HG02885 (cell line): ENCODE data around the gene FCHSD1.

Experiments used
- ATAC-seq: cut with Tn5 transposase; IDR thresholded peaks from one replicate; pipeline ENCODE4 v1.9.1; 2021; ENCODE audit warnings: mild to moderate bottlenecking; ENCODE audit not compliant: unreplicated experiment, poor library complexity

FCHSD1 gene

DNA sequence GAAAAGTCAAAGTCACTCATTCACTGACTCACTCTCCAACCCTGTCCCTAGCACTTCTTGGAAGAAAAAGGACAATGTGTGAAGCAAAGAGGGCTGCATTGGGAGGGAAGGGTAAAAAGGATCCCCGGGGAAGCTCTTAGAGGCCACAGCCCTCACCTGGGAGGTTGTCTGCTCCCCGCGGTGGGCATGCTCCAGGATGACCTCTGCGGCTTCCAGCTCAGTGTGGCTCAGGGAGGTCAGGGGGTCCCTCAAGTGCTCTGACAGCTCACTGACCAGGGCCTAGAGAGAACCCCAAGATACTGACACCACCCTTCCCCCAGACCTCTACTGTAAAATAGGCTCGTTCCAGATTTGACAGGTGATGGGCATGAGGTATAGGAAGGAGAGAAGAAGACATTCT, 4.0 kb downstream of the FCHSD1 start:
- no peak for ATAC-seq

DNA sequence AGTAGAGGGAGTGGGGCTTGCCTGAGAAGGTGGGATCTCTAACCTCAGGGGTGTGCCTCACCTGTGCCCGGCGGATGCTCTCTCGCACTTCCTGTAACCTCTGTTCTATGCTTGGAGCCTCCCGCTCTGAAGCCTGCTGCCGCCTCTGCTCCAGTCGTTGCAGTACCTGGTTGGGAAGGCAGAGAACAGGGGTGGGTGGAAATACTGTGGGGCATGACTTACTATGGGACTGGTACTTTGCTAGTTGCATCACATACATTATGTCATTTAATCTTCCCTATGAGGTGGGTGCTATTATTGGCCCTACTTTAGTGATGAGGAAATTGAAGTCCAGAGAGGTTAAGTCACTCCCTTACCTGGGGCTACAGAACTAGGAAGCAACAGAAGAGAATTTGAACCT, 5.2 kb downstream of the FCHSD1 start:
- ATAC-seq: no peak

DNA sequence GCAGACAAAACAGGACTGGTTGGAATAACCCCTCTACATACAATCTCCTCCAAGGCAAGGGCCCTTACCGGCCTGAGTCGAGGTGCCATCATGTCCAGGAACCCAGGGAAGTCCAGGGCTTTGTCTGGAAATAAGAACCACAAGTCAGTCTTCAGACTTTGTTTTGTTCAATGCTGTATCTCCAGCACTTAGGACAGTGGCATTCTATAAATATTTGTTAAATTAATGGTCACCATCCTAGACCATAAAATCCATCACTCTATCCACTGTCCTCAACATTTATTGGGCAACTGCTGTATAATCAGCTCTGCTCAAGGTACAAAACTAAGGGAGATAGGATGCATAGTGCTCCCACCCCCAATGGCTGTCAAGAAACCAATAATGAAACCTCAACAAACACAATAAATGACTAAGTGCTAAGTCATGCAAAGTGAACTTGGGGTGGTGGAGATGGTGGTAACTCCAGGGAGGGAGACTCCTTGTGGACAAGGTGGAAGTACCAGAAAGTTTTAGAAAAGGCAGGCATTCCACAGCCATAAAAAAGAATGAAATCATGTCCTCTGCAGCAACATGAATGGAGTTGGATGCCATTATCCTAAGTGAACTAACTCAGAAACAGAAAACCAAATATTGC, 9.5 kb downstream of the FCHSD1 start:
- ATAC-seq: peak; percentile 49

DNA sequence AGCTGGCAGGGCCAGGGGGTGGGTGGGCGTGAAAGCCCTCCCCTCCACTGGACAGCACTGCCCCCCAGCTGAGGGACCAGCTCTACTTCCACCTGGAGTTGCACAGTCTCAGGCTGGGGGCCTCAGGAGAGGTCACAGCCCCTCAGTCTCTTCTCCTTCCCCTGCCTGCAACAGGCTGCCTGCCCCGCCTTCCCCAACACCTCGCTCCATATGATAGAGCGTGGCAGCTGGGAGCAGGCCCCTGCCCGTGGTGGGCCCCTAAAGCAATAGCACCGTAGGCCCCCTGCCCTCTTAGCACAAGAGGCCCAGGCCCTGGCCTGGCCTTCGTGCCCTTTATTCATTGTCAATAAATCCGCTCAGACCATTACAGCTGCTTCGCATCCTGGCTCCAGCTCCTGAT, 10.5 kb downstream of the FCHSD1 start:
- no peak for ATAC-seq

DNA sequence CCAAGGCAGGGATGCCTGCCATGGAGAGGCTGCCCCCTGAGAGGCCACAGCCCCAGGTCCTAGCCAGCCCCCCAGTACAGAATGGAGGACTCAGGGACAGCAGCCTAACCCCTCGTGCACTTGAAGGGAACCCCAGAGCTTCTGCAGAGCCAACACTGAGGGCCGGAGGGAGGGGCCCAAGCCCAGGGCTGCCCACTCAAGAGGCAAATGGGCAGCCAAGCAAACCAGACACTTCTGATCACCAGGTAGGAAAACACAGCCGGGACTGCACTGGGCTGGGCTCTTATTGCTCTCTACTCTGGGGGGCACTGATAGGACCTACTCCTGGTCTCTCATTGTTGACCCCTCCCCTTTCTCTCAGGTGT, 11.2 kb downstream of the FCHSD1 start:
- no peak for ATAC-seq

DNA sequence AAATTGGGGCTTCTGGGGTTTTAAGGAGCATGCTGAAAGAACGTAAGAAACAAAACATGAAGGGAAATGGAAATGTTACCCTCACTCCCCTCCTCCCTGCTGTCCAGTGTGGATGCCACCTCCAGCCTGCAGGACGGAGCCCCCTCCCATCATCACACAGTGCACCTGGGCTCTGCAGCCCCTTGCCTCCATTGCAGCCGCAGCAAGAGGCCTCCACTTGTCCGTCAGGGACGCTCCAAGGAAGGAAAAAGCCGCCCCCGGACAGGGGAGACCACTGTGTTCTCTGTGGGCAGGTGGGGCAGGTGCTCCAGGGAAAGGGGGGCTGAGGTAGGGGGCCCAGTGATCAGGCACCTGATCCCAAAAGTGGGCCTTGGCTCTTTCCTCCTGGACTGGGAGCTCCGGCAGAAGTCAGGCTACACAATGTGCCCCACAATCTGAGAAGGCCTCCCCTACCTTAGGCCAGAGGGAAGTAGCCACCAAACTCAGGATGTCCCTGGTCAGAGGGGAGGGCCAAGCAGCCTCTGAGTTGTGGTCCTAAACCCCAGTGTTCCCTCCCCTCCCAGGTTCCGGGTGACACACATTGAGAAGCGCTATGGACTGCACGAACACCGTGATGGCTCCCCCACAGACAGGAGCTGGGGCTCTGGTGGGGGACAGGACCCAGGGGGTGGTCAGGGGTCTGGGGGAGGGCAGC, 11.7 kb downstream of the FCHSD1 start:
- ATAC-seq: no peak

DNA sequence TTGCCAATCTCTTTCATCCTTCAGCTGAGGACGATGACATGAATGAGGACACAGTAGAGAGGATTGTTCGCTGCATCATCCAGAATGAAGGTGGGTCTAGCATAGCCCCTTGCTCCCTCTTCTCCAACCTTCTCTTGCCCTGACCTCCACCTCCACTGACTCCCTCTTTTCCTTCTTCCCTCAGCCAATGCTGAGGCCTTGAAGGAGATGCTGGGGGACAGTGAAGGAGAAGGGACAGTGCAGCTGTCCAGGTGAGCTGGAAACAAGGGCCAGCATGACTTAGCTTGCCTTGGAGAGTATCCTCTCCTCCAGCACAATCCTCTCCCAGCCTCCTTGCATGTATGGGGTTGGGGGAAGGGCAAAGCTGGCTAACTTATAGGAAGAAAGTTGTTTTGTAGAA, 12.4 kb downstream of the FCHSD1 start:
- ATAC-seq: no peak

DNA sequence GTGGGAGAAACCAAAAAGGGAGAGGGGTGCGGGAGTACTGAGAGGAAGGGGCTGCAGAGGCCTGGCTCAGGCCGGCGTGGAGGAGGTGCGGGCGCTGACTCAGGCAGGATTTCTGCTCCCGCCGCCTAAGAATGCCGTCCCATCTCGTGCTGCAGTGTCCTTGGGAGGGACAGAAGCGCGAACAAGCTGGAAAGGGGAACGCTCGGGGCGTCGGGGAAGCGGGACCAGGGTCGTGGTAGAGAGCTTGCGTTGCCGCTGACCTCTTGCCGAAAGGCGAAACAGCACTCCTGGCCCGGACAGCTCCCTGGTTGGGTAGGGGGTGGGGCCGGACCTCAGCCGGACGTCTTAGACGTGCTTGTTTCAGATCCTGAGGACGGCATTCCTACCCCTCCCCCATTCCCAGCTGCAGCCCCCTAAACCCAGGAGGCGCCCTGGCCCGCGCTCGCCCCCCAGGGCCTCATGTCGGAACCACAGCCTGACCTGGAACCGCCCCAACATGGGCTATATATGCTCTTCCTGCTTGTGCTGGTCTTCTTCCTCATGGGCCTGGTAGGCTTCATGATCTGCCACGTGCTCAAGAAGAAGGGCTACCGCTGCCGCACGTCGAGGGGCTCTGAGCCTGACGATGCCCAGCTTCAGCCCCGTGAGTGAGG, 13.3 kb downstream of the FCHSD1 start:
- peak; percentile 34 for ATAC-seq

DNA sequence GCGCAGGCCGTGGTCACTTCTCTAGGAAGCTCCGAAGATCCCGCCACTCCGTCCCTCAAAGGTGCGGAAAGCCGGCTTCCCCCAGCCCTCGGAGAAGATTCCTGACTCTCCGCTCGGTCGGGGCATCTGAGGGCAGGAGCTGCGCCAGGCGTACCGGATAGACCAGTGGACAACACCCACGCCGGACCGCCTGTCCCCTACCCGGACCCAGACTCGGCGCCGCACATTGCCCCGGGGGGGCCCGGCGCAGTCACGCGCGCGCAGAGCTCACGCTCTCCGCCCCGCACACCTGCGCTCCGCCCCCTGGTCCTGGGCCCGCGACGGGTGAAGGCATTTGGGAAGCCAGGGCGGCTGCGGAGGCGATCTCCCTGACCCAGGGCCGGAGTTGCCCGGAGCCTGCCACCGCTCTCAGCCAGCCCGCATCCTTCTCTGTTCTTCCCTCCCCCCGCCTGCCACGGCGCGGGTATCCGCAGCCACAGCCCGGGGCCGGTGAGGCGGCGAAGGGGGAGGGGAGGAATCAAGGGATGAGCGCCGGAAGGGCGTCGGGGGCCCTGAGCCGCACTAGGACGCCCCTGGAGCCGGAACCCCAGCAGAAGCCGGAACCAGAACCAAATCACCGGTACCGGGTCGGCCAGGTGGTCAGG, 14.0 kb downstream of the FCHSD1 start:
- peak; percentile 22 for ATAC-seq

DNA sequence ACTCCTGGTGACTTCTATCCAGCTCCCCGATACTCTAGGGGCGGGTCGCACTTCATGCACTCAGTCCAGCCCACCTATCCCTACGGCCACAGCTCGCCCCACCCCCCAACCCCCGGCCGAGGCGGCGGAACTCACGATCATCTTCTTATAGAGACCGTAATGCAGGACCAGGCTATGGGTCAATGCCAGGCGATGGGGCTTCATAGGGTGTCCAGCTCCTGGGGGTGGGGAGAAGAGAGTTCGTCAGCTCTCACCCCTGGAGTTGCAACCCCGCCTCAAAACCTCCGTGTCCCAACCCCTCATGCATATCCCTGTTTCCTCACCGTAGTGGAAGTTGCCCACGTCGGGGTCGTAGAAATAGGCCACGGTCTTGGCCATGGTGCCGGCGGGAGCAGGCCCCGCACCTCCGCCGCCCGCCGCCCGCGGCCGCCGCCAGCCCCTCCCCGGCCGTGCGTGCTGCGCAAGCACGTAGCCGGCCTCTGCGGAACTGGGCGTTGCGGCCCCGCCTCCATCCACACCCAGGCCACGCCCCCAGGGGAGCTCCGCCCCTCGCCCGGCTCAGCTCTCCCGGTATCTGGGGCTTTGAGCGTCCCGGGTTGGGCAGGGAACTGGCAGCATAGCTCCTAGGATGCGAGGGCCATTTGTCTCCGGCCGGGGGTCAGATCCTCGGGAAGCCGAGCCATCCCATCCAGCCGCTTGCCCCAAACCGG, 14.7 kb downstream of the FCHSD1 start, which contains the start of the genes HDAC3 and RELL2:
HDAC3 (minus strand) TSS at position 437 of the 710 bp plus-strand sequence; CDS start at position 378, 59 bp downstream.
RELL2 (plus strand) TSS at position 585 of the 710 bp plus-strand sequence. CDS start 1,229 bp downstream, outside the sequence.
- ATAC-seq: peak; percentile 72

DNA sequence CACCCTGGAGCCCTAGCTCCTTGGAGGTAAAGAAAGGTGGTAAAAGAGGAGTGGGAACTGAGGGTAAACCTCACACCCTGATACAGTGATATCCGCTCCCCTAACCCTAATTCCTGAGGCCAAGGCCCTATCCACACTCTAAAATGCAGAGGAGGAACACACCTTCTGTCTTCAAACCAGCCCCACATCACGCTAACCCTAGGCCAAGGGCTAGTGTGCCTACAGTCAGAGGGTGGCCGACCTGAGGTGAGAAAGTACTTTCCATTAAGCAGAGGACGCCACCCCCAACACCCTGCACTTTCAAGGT, 15.2 kb downstream of the FCHSD1 start:
- ATAC-seq: no peak

DNA sequence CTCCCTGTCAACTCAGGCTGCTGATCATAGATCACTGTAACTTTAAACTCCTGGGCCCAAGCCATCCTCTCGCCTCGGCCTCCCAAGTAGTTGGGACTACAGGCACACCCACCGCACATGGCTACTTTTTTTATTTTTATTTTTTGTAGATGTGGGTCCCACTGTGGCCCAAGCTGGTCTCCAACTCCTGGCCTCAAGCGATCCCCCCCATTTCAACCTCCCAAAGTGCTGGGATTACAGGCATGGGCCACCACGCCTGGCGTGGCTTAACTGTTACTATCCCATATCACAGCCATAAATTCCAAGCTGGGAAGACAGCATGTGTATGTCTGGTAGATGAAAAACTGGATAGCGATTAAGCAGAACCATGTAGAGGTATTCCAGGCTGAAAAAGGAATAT, 15.6 kb downstream of the FCHSD1 start:
- ATAC-seq: no peak

DNA sequence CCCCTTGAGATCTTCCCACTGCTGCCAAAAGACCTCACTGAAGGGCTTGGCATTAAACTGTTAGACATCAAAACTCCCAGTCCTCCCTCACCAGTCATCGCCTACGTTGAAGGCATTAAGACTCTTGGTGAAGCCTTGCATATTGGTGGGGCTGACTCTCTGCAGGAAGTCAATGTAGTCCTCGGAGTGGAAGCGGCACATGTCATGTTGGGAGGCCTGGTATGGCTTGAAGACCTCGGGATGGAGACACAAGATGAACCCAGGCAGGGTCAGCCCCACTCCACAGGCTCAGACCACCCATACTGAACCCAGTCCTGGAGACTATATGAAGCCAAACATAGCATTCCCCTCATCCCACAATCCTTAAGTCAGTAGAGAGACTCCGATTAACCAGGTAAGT, 16.5 kb downstream of the FCHSD1 start:
- no peak for ATAC-seq

DNA sequence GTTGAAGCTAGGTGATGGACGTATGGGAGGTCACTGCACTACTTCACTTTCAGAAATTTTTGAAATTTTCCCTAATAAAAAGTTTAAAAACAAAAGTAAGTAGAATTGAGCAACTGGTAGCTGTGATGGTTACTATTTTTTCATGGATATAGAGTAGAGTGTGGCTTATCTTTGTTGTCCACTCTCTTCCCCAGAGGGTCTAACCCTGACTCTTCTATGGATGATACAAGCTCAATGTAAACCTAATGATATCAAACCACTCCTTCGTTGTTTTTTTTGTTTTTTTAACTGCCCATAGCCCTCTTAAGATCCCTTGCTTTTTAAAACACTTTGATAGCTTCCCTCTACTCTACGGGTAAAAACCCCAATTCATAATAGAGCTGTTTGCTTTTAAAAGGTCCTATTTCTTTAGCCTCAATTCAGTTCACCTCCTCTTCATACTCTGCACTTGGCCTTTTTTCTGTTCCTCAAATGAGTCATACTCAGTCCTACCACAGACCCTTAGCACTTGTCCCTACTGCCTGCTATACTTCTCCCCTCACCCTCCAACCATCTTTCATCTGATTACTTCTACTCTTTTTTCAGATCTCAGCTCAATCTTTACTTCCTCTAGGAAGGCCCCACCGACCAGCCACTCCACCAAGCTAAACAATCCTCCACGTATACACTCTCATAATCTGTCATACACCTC, 17.2 kb downstream of the FCHSD1 start:
- peak; percentile 74 for ATAC-seq

DNA sequence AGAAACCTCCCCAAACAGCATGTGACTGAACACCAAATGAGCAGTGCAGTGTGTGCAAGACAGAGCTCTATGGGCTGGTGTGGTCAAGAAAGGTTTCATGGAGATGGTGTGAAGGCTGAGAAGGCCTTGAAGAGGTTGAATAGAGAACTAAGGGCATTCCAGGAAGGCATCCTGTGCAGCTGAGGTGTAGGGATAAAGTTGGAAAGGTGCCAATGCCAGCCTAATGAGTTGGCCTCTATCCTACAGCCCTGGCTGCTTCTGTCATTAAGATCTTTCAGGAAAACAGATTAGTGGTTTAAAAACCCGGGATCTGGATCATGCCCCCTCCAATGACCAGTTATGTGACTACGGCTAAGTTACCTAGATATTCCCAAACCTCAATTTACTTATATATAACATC, 18.6 kb downstream of the FCHSD1 start:
- ATAC-seq: no peak

DNA sequence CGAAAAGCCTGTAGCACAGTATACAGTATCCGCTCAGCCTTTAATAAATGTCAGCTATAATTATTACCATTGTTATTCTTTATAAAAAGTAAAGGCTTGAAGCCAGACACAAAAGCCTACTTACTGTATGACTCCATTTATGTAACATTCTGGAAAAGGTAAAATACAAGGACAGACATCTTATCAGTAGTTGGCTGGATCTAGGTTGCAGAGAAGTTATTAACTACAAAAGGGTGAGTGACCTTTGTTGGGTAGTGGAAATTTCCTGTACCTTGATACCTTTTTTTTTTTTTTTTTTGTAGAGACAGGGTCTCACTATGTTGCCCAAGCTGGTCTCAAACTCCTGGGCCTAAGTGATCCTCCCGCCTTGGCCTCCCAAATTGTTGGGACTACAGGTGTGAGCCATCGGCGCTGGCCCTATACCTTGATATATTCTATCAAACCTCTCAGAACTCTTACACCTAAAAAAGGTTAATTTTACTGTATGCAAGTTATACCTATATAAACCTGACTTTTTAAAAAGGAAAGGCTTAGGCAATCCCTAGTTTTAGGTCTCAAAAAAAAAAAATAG, 20.6 kb downstream of the FCHSD1 start:
- ATAC-seq: no peak

DNA sequence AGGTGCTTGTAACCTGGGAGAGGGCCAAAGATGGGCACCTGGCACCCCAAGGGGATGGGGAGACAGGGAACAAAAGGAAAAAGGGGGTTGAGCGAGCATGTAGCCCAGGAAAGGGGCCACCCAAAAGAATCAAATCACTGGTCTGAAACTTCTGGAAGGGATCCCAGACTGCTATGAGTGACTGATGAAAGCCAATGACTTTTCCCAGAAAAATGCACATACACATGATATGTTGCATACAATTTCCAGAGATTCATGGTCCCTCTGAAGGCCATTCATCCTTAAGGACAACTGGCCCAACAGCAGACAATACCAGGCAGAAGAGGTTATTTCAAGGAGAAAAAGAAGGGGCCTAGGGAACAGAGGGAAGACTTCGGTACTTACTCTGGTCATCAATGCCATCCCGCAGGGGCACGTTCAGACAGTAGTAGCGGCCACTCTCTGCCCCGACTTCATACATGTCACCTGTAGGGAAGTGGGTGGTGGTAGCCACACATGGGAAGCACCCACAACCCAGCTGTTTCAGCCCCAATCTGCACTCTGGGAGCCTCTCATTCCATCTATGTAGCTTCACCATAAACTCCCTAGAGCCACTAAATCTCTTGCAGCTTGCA, 22.9 kb downstream of the FCHSD1 start:
- no peak for ATAC-seq

DNA sequence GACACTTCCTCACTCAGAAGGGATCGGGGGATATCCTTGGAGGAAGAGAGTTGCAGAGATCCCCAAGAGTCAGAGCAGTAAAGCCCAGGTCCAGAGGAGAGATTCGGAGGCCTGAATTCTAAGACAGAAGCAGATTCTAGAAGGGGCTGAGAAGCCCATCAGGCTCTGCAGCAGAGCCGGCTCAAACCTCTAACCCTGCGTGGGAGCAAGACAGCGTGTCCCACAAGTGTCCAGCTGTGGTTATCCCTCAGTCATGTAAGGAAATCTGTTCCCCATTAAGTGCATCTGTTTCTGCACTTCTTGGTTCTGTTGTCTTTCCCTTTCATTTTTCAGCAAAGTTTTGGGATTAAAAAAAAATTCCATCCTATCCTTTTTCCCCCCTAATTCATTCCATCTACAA, 27.6 kb downstream of the FCHSD1 start:
- no peak for ATAC-seq

DNA sequence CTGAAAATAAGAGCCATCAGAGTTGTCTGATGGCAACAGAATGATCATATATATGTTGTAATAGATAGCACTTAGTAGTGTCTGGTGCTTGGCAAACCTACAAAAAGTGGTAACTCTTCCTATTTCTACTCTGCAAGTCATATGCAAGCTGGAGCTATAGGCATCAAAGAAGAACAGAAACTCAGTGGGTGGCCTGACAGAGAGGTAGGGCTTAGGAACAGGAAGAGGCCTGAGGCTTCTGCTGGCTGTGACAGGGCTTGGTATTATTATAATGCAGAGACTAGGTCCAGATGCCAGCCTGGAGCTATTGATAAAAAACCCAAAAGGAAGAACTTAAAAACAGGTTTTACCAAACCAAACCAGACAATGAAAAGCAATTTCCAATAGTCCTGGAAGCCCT, 28.0 kb downstream of the FCHSD1 start:
- peak; percentile 67 for ATAC-seq
